GM19351 (cell line): ENCODE results near the gene EPS8L3.
"Not testable (repeated sequence)": the region's sequence is repeated elsewhere in the genome, so short reads cannot be mapped to it uniquely, and the experiment has no call there.

Experiments
- ATAC-seq: cut with Tn5 transposase; IDR thresholded peaks from one replicate; pipeline ENCODE4 v1.9.1; 2021; ENCODE audit warnings: mild to moderate bottlenecking, moderate library complexity; ENCODE audit not compliant: unreplicated experiment

EPS8L3 gene

DNA sequence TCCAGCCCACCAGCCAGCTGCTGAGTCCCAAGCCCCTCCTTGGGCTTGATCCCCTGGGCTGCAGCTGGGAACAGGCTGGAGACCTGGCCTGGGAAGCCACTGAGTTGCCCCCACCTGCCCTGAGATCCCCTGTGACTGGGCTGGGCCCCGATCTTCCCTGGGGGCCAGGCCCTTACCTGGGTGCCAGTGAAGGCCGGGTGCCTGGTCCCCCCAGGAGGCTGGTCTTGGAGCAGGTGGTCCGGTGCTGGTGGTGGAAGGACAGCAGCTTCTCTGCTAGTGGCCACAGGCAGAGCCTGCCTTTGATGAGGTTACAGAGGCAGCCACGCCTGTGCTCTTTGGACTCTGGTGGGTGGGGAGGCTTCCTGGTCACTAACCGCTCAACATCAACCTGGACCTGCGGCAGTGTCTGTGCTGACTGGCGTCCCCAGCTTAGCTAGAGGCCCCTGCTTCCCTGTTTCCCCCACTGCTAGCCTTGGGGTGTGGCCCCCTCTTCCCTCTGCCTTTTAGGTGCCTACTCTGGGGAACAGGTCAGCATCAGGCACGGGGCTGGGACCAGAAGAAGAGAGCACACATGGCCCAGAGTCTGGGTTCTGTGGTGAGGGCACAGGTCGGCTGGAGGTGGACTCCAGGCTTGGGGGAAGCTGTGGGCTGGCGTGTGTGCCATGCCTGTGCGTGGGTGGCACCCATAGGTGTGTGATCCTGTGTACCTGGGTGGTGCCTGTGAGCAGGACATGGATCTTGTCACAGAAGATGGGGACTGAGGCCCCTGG is at the start of gene EPS8L3:
EPS8L3 (minus strand) TSS at position 278 of the 770 bp plus-strand sequence. CDS start 2,174 bp downstream, outside the sequence.
- ATAC-seq: no peak

GRCh38 chr1:109812691-109813393 is 49.1 kb upstream of the EPS8L3 start:
- ATAC-seq: no peak

DNA sequence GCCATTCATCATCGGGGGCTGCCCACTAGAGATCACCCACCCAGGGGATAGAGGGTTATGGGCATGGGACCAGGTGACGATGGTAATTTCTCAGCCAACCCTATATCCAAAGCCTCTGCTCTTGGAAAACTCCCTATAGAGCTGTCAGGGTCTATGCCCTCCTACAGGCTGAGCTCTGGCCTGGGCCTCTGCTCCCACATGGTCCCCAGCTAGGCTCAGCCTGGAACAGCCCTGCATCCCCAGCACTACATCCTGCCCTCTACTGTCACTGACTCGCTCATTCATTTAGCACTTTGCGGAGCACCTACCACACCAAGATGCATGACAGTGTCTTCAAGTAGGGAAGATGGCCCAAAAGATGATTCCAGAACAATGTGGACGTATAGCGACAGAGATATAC is 45.0 kb upstream of the EPS8L3 start:
- no peak for ATAC-seq

DNA sequence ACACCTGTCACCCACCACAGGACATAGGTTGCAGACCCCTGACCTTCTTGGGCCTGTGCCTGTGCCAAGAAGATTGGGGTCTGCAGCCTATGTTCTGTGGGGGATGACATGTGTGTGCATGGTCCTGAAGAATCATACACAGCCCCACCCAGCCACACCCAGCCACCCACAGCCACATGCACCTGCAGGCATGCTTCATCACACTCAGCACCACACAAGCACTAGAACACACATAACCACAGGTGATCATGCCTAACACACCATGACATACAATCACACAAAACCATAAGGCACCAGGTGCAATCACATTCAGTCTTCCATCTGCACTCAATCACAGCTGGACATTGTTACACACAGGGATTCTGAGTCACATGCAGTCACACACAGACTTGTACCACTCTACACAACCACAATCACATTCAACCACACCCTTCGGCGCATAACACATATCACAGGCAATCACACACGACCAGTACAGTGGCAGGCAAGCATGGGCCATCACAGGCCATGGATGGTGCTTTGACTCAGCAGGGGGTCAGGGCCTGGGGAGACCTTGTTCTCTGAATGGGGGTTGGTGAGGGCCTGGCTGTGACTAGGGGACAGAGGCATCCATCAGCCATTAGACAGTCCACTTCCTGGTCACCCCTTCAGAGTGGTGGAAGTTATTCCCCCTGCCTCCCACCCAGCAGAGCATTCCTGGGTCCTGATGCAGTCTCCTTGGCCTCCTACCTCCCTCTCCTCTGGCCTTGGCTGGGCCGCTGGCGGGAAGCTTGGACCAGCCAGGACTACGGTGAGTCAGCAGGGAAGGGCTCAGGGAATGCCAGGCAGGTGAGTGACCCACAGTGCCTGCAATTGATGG is 44.3 kb upstream of the EPS8L3 start:
- no peak for ATAC-seq

GRCh38 chr1:109807402-109807801 is 43.7 kb upstream of the EPS8L3 start:
- ATAC-seq: no peak

- no peak for ATAC-seq
These were observed 43.1 kb upstream of the EPS8L3 start for GRCh38 chr1:109806733-109807400.

- ATAC-seq: no peak
These were observed 41.9 kb upstream of the EPS8L3 start for GRCh38 chr1:109805486-109806165.

- ATAC-seq: no peak
These were observed 40.9 kb upstream of the EPS8L3 start for GRCh38 chr1:109804660-109805059.

DNA sequence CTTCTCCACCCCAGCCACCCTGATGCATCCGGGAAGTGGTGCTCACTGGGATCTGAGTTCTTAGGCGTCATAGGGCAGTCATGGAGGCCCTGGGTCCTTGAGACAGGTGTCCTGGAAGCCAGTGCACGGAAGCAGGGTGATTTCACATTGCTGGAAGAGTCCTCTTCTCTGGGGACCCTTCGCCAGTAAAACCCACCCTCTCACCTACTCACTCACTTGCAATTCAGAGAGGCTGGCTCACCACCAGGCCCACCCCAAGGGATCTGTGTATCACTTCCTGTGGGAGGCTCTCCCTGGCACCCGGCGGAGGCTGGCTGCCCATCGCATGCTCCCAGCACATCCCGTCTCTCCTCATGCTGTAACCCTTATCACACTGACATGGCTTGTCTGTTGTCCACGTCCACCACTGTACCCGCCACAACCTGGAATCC is 40.2 kb upstream of the EPS8L3 start:
- ATAC-seq: no peak

GRCh38 chr1:109802901-109803561 is 39.3 kb upstream of the EPS8L3 start:
- no peak for ATAC-seq

- ATAC-seq: no peak
These were observed 38.6 kb upstream of the EPS8L3 start for GRCh38 chr1:109802136-109802900.

- no peak for ATAC-seq
These were observed 38.0 kb upstream of the EPS8L3 start for GRCh38 chr1:109801791-109802135.

DNA sequence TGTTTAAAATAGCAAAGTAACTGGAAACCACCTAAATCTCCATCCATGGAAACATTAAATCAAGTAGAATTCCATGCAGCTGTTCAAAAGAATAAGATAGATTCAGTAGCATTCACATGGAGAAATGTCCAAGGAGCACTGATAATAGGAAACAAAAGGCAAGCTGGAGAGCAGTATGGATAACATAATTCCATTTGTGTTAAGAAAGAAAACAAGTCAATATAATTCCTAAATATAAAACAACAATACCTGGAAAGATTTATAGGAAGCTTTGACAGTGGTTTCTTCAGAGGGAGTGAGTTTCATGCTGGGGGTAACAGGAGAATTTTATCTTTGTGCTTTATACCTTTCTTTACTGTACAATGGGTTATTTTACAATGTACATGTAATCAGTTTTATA is 36.6 kb upstream of the EPS8L3 start:
- ATAC-seq: no peak

DNA sequence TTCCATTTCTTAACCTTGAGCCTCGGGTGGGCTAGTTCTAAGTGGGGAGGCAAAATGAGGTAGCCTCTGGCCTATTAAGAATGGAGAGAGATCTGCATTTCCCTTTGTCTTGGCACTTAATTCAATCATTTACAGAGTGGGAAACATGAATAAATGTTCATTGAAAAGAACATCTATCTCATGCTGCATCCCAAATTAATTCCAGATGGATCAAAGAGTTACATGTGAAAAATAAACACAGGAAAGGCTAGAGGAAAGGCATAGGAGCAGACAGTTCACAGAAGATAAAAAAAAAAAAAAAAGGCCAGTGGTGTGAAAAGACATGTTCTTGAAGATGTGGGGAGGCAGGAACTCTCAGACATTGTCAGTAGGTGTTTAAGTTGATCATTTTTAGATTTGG is 35.7 kb upstream of the EPS8L3 start:
- no peak for ATAC-seq

GRCh38 chr1:109797303-109797595 is 33.5 kb upstream of the EPS8L3 start:
- not testable (repeated sequence) for ATAC-seq

DNA sequence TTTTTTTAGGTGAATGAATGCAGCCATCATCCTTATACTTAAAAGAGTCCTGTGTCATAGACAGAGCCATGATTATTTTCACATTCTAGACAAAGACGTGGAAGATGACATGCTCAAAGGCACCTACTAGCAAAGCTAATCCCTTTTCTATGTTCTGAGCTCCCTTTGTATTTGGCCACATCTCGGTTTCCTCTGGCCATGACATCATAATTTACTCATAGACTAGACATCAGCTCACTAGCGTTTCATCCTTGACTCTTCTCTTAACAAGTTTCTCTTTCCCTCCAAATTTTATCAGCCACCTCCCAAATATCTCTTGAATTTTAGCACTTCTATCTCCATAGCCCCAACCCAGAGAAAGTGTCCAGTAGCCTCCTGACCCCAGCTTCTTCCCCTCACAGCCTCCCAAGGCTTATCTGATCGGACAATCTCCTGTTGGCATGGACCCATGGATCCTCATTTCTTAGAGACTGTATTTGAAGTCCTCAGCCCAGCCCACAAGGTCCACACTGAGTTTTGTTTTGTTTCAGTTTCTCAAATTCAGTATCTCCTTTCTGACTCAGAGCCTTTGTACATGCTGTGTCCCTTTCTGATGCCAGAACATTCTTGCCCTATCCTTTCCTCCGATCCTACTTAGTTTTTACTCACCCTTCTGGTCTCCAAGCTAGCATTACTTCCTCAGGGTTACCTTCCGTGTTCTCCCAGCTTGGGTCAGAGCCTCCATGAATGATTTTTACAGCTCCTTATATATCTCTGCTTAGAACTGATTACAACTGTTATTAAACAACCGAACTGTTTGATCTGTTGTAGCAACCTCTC is 33.0 kb upstream of the EPS8L3 start:
- no peak for ATAC-seq

- no peak for ATAC-seq
These were observed 30.8 kb upstream of the EPS8L3 start for GRCh38 chr1:109794319-109795132.
